Measurements from ENCODE around the gene PEX19.

GRCh38 chr1:160257411-160258015, 27.4 kb downstream of the PEX19 start:
- TF ChIP-seq CTCF (IDR thresholded peaks at IDR 0.05; ENCODE audit: insufficient read depth, low read length) (no peak), POLR2AphosphoS5 (IDR thresholded peaks at IDR 0.05; ENCODE audit: low read depth) (no peak)

All from HL-60 (cell line).